Measurements from ENCODE around the gene PKNOX2.

DNA sequence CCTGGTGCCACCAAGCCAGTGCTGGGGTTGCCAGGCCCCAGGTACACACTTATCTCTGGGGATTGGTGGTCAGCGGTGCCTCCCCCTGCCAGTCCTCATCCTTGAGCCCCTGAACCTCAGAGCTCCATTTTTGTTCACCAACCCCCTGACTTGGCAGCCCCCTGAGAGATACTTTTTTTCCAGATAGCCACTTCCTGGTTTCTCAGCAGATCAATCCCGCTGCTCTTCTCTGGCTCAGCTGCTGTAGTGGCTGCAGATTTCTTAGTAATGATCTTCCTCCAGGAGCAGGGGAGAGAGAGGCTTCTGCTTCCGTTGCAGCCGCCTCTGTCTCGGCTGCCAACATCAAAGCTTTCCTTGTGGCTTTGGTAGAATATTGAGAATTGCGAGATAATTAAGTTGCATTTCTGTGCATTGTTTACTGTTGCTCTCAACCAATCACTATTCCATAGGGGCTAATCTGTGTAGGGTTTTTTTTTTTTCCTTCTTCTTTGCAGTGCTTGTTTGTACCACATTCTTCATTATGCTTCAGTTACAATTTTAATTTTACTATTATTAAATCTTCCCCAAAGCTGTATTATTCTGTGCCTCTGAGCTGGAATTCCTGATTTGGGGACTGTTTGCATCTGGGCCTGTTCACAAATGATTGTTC, 92.1 kb downstream of the PKNOX2 start:
- TF ChIP-seq, protein P1, sequence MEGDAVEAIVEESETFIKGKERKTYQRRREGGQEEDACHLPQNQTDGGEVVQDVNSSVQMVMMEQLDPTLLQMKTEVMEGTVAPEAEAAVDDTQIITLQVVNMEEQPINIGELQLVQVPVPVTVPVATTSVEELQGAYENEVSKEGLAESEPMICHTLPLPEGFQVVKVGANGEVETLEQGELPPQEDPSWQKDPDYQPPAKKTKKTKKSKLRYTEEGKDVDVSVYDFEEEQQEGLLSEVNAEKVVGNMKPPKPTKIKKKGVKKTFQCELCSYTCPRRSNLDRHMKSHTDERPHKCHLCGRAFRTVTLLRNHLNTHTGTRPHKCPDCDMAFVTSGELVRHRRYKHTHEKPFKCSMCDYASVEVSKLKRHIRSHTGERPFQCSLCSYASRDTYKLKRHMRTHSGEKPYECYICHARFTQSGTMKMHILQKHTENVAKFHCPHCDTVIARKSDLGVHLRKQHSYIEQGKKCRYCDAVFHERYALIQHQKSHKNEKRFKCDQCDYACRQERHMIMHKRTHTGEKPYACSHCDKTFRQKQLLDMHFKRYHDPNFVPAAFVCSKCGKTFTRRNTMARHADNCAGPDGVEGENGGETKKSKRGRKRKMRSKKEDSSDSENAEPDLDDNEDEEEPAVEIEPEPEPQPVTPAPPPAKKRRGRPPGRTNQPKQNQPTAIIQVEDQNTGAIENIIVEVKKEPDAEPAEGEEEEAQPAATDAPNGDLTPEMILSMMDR (IDR thresholded peaks at IDR 0.05) = no peak
- TF ChIP-seq POLR2A (IDR thresholded peaks at IDR 0.05) = no peak

Data from gastroesophageal sphincter (tissue), 3 donors.